Kidney (tissue), 14 donors: ENCODE results near the gene SNX5. TPM values are rescaled to one million over a fixed set of nuclear protein-coding genes. Genes with fewer than 3 reads are reported as not detected.
"Not testable (repeated sequence)": the region's sequence is repeated elsewhere in the genome, so short reads cannot be mapped to it uniquely, and the experiment has no call there.

ENCODE experiments used
- DNase-seq, 5 donors: peaks; one replicate each; pipeline ENCODE4 v3.0.0-alpha.2; 2013 to 2020
- FAIRE-seq: peaks from 2 replicates; lab custom pipeline; 2012; peaks lifted over from hg19 to GRCh38; lab: Jason Lieb, UNC
- H3K27ac ChIP-seq, 2 donors: one replicate each; pipeline ENCODE4 v1.7.0; 2013; ENCODE audit warnings: low read depth in 2 of 2, low read length in 2 of 2, inconsistent platforms in 1 of 2
- H3K27me3 ChIP-seq: one replicate; pipeline ENCODE4 v1.7.1; 2013; ENCODE audit warnings: low read length, inconsistent platforms; ENCODE audit not compliant: control insufficient read depth, insufficient read depth
- H3K36me3 ChIP-seq, 3 donors: one replicate each; pipeline versions ENCODE4 v1.7.0 to v1.7.1; 2013; ENCODE audit warnings: low read length in 3 of 3, control low read depth in 1 of 3, inconsistent platforms in 1 of 3; ENCODE audit not compliant: insufficient read depth in 3 of 3, control insufficient read depth in 2 of 3
- H3K4me1 ChIP-seq, 3 donors: one replicate each; pipeline versions ENCODE4 v1.7.0 to v1.7.1; 2013; ENCODE audit warnings: low read length in 3 of 3, inconsistent platforms in 1 of 3, low read depth in 1 of 3; ENCODE audit not compliant: control insufficient read depth in 2 of 3, insufficient read depth in 2 of 3
- H3K4me3 ChIP-seq, 3 donors: one replicate each; pipeline versions ENCODE4 v1.7.0 to v1.8.1; 2013; ENCODE audit warnings: low read length in 3 of 3, control low read depth in 1 of 3, inconsistent platforms in 1 of 3
- H3K9ac ChIP-seq, 3 donors: one replicate each; pipeline versions ENCODE4 v1.7.0 to v1.7.1; 2013; ENCODE audit warnings: low read length in 3 of 3, control low read depth in 1 of 3, inconsistent platforms in 1 of 3
- H3K9me3 ChIP-seq, 3 donors: one replicate each; pipeline versions ENCODE4 v1.7.0 to v1.7.1; 2013; ENCODE audit warnings: low read length in 3 of 3, control low read depth in 1 of 3, inconsistent platforms in 1 of 3; ENCODE audit not compliant: control insufficient read depth in 2 of 3, insufficient read depth in 1 of 3
- CTCF ChIP-seq: IDR thresholded peaks from 3 replicates; pipeline ENCODE4 v1.5.1; 2012; ENCODE audit warnings: mild to moderate bottlenecking, moderate library complexity, borderline replicate concordance; ENCODE audit not compliant: insufficient read depth; ENCODE audit errors: extremely low read depth
- intact Hi-C: fragments of 100-400 bp; cut with DNase I; formaldehyde crosslinking; loops from one replicate; pipeline ENCODE4 v1.11.1; 2022
- polyA plus RNA-seq: library from polyadenylated mRNA; stranded (reverse); fragments of 350-450 nt; fragmentation: Illumina TruSeq; extraction: RNeasy Lipid Tissue Mini Kit (QIAGEN cat#74804); gene quantifications from one replicate; pipeline ENCODE4 v1.2.3, GENCODE V29; 2014; ENCODE audit warnings: low read depth, low replicate concordance; ENCODE audit not compliant: insufficient read depth
- total RNA-seq: library from RNA; stranded (reverse); fragmentation: NEBNext Ultra II Directional; extraction: Animal tissue kit (Norgen Biotek cat#: 25700); gene quantifications from one replicate; pipeline ENCODE4 v1.2.1, GENCODE V29; 2021
- donor health status: control.
- donor health status: control.
- donor health status: control.
- donor health status: control.
- donor health status: control.
- donor health status: DM: yes; HTN: yes; CAD: no.
- donor health status: Normal renal cell carcinoma (clear cell type).

SNX5 gene
- total and polyA plus RNA-seq, 2 donors from 2014 or later, result 94.9 to 133 TPM

- H3K4me3 ChIP-seq, result peak overlapping the region in 1 of 3 donors; percentile 4
- H3K9me3 ChIP-seq, result no peaks in the 10 kb centered on the region
- intact Hi-C loops, result no loop called here
- H3K4me1 ChIP-seq, result peaks cover 9 to 65% (median 48%) of the 10 kb centered on the region in 3 donors
- H3K27me3 ChIP-seq, result no peaks in the 10 kb centered on the region
- no peak for TF ChIP-seq CTCF
- H3K36me3 ChIP-seq, result no peaks in the 10 kb centered on the region
- peak overlapping the region; percentile 45 to 58 for H3K27ac ChIP-seq
- DNase-seq (no peak), FAIRE-seq (no peak)
- no peak overlapping the region for H3K9ac ChIP-seq
Measured at GRCh38 chr20:17961587-17961940, 7.0 kb downstream of the SNX5 start.

GRCh38 chr20:17960927-17961586, 7.5 kb downstream of the SNX5 start:
- no peaks in the 10 kb centered on the region for H3K36me3 ChIP-seq
- no peak for TF ChIP-seq CTCF
- no peak overlapping the region for H3K9ac ChIP-seq
- H3K27me3 ChIP-seq, result no peaks in the 10 kb centered on the region
- H3K9me3 ChIP-seq, result no peaks in the 10 kb centered on the region
- H3K27ac ChIP-seq, result peak overlapping the region; percentile 58 to 64
- intact Hi-C loops, result no loop called here
- DNase-seq (peak in 2 of 5 donors; percentile 29 to 43), FAIRE-seq (no peak)
- H3K4me3 ChIP-seq, result peak overlapping the region in 2 of 3 donors; percentile 12 to 28
- peaks cover 9 to 67% (median 51%) of the 10 kb centered on the region in 3 donors for H3K4me1 ChIP-seq

- H3K36me3 ChIP-seq, FAIRE-seq, H3K9ac ChIP-seq, intact Hi-C loops, DNase-seq, H3K27me3 ChIP-seq, H3K9me3 ChIP-seq: not testable (repeated sequence)
- H3K4me1 ChIP-seq, result peaks cover 9 to 65% (median 46%) of the 10 kb centered on the region in 3 donors
- H3K27ac ChIP-seq, result peak overlapping the region; percentile 58 to 84
- peak overlapping the region in 1 of 3 donors; percentile 28 for H3K4me3 ChIP-seq
Measured at GRCh38 chr20:17960400-17960885, 8.2 kb downstream of the SNX5 start.

- H3K9me3 ChIP-seq, result no peaks in the 10 kb centered on the region
- H3K36me3 ChIP-seq, result peaks cover under 1 to 4% (median 3%) of the 10 kb centered on the region in 3 donors
- intact Hi-C loops, result no loop called here
- FAIRE-seq (no peak), DNase-seq (no peak)
- TF ChIP-seq CTCF, result no peak
- H3K27ac ChIP-seq, result peak overlapping the region; percentile 77 to 84
- peaks cover 9 to 55% (median 35%) of the 10 kb centered on the region in 3 donors for H3K4me1 ChIP-seq
- H3K27me3 ChIP-seq, result no peaks in the 10 kb centered on the region
- H3K4me3 ChIP-seq, result peak overlapping the region in 2 of 3 donors; percentile 17 to 37
- peak overlapping the region in 1 of 3 donors; percentile 52 for H3K9ac ChIP-seq
Measured at GRCh38 chr20:17959257-17959627, 9.4 kb downstream of the SNX5 start.
